SK-N-MC (cell line): ENCODE measurements around the gene LIMK1.

Experiments used
- EZH2 ChIP-seq: fragments of 200-600 bp; sonication (generic); IDR thresholded peaks from one replicate; pipeline ENCODE4 v1.6.1; 2017; ENCODE audit warnings: antibody characterized with exemption
- FOXP2 ChIP-seq: optimal IDR thresholded peaks from 2 replicates; pipeline ENCODE3; 2011; ENCODE audit warnings: mild to moderate bottlenecking, moderate library complexity; ENCODE audit not compliant: insufficient read depth; ENCODE audit errors: extremely low read length, control extremely low read depth
- POLR2AphosphoS5 ChIP-seq: IDR thresholded peaks from 2 replicates; pipeline ENCODE4 v1.6.1; 2012; ENCODE audit warnings: mild to moderate bottlenecking, low read depth, low read length, borderline replicate concordance

GRCh38 chr7:74097937-74098614 is 14.5 kb downstream of the LIMK1 start:
- TF ChIP-seq POLR2AphosphoS5 (no peak), FOXP2 (no peak), EZH2 (no peak)
